ENCODE results near the gene LZTS3.
A peak's percentile ranks its signal among the peaks of the same experiment; 100 is the strongest.
"Not testable (repeated sequence)": the region's sequence is repeated elsewhere in the genome, so short reads cannot be mapped to it uniquely, and the experiment has no call there.

The LZTS3 gene

DNA sequence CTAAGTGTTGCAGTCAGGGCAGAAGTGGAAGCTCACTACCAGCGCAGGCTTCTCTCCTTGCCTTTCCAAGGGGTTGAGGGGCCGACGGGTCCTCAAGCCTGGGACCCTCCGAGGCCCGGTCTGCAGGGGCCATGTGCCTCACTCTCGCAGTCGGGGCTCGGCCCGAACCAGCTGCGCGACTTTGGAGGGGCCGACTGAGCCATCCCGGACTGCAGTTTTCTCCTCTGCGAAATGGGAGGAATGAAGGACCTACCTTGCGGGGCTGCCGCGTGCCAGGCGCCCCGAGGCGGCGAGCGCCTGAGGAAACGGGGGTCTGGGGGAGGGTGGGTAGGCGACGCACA lies 5.6 kb downstream of the LZTS3 start:
- no peak for DNase-seq (ENCODE audit: low spot score)

DNA sequence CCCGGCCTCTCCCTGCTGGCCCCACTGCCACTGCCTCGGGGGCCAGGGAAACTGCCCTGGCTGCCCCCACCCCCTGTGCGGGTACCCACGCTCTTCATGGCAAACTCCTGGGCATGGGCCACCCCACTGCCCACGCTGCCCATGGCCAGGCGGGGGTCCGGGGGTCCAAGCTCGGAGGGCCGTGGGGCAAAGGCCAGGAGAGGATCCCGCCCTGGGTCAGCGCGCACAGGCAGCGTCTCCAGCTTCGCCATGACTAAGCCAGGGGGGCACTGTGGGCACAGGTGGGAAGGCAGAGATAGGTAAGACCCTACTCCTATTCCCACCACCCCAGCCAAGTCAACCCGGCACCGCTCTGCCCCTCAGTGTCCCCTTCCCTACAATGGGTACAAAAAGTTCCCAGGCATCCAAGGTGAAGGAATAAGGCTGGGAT lies 6.4 kb downstream of the LZTS3 start:
- no peak for DNase-seq (ENCODE audit: low spot score)

GRCh38 chr20:3166338-3166912 lies 6.9 kb downstream of the LZTS3 start:
- DNase-seq (ENCODE audit: low spot score), result no peak

DNA sequence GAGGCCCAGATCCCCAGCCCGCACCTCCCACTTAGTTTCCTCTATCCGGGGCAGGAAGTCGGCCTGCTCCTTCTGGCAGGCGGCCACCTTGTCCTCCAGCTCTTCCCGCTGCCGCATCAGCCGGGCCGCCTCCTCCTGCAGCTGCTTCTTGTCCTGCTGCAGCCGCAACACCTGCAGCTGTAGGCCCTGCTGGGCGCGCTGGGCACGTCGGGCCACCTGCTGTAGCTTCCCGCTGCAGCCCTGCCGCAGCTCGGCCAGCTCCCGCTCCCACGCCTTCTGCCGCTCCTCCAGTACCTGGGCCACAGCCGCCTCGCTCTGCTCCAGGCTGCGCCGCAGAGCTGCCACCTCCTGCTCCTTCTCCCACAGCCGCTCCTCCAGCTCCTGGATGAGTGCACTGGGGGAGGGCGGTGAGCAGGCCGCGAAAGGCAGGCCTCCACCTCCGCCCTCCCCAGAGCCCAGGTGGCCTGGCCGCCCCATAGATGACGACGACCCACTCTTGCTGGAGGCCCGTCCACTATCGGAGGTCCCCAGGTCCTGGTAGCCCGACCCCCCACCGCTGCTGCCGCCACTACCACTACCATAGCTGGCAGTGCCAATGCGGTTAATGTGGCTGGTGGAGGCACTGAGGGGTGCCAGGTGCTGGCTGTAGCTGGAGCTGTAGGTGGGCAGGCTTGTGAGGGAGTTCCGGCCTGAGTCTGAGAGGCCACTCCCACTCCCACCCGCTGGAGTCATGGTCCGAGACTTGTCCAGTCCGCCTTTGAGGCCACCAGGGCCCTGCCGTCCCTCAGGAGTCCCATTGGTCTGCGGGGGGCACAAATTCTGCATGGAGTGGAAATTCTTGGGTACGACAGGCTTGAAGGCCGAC lies 7.6 kb downstream of the LZTS3 start:
- DNase-seq (ENCODE audit: low spot score), result no peak

GRCh38 chr20:3164763-3165410 lies 8.5 kb downstream of the LZTS3 start:
- no peak for DNase-seq (ENCODE audit: low spot score)

GRCh38 chr20:3164043-3164762 lies 9.1 kb downstream of the LZTS3 start:
- no peak for DNase-seq (ENCODE audit: low spot score)

DNA sequence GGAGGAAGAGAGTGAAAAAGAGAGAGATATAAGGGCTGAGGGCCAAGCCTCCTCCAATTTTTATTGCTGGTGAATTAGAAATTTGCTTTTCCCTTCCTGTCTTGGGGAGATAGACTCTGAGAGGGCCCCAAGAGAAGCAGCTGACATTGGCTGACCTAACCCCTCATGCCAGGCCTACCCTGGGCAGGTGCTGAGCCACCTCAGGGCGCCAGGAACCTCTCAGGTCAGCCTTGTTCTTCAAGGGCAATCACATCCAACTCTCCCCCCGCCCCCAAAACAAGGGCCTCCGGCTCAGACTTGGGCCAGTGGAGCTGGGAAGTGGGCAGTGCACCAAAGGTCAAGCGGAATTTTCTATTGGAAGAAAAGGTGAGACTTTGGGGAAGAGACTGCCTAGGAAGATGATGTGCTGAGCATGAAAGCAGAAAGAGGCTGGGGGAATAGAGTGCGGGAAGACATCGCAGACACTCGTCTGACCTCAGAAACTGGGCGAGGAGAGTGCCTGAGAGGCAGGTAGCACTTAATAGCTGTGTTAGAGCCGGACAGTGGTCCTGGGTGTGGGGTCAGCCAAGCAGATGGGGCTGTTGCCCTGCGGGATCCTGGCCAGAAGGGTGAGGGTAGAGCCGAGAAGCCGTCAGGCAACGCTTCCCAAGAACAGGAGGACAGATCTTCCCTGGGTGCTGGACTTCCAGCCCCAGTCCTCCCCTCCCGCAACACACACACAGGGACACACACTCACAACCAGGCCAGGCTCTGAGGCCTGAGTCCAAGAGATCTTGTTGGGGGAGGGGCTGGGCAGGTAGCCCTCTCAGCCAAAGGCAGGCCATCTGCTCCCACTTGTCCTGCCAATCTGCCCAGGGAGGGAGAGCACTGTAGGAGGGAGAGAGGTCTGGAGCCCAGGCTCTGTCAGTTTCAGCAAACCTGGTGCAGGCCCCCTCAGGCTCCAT lies 10.0 kb downstream of the LZTS3 start:
- no peak for DNase-seq (ENCODE audit: low spot score)

DNA sequence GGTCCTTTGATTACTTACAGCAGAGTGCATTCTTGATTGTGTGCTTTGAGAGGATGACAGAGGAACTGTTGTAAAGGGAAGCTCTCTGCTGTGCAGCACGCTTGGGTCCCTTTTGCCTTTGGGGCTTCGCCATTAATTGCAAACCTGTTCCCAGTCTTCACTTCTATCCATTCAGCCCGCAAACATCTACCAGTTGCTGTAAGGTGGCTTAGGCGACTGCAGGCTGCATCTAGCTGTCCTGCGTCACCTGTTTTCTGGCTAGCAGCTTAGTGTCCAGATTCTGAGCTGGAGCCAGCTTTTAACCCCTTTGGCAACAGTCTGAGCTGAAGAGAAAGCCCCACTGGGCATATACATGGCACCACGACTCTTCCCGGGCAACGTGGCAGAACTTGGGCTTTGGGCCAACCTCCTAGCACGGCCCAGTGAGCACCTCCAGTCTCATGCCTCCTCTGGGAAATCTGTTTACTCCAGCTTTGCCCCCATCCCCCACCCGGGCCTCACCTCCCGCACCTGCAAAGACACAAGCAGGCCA lies 11.2 kb downstream of the LZTS3 start:
- DNase-seq (ENCODE audit: low spot score), result no peak

DNA sequence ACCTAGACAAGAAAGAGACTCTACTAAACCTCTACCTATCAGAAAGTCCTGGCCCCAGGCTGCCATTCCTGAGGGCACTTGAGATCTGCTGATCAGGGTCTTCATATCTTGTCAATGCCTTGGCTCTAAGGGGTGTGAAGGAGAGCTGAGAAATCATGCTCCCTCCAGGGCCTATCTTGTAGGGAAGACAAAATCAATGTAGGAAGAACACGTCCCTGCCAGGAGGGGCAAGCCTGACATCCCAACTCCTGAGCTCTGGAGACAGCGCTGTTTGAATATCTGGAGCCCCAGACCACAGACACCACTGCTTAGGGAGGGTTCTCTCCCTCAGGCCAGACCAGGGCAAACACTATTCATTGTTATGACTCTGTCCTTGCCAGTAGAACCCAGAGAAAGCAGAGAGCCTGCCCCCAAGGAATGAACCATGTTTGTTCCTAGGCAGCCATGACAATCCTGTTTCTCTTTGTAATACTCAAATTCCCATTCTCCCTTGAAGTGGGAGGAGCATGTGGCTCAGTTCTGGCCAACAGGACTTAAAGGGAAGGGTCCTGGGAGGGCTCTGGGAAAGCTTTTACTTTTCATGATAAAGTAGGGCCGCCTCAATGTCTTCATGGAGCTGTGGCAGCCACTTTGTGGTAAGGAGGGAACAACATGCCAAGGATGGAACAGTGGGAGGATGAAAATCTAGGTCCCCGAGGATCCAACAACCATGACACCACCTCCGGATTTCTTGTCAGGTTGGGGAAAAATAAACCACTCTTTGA lies 11.9 kb downstream of the LZTS3 start:
- no peak for DNase-seq (ENCODE audit: low spot score)

GRCh38 chr20:3160418-3160817 lies 12.9 kb downstream of the LZTS3 start:
- DNase-seq (ENCODE audit: low spot score), result no peak

DNA sequence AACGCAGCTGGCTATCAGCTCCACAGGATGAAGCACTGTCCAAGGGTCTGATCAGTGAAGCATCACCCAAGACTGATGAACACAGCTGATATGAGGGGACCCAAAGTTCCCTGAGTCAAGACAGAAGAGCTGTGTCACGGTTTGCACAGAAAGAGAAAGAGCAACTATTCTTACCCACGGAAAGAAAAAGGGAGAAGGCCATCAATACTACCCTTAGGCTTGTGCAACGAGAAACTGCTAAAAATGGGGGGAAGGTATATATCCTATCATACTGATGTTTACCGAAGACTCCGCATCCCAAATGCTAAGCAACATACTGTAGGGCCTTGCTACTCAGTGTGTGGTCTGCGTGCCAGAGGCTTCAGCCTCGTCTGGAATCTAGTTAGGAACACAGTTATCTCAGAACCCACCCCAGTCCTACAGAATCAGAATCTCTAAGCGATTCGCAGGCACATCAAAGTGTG lies 14.3 kb downstream of the LZTS3 start:
- DNase-seq (ENCODE audit: low spot score), result no peak

GRCh38 chr20:3157817-3158216 lies 15.5 kb downstream of the LZTS3 start:
- DNase-seq (ENCODE audit: low spot score), result no peak

DNA sequence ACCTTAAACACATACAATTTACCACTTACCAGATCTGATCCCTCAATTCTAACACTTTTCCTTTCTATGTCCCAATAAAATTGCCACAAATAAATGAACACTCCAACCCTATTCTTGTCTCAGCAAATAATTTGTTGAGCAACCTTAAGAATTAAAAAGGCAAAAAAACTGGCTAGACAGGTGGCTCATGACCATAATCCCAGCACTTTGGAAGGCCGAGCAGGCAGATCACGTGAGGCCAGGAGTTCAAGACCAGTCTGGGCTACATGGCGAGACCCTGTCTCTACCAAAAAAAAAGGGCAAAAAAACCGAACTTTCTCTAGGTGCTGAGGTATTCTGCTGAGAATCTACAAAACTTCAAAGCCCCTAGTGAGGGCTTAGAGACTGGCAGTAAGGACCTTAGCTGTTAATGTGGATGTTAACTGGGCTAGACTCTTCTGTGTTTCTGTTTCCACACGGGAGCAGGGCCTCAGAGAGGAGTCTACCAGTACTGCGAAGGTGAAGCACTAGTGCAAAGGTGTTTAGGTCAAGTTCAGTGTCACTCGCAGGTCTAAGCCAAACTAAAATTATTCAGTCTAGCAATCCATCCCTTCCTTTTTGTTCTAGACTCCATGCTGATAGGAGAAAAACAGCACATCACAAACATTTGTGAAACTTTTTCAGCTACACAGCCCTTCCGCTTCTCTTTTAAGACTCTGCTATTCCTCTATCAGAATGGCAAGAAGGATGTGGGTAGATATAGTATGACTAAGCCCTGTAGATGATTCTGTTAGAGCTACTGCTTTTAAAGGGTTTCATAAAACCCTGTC lies 16.3 kb downstream of the LZTS3 start:
- DNase-seq (ENCODE audit: low spot score), result peak; percentile 62

GRCh38 chr20:3152057-3152644 lies 21.2 kb downstream of the LZTS3 start:
- DNase-seq (ENCODE audit: low spot score), result not testable (repeated sequence)

- no peak for DNase-seq (ENCODE audit: low spot score)
These were observed 22.4 kb downstream of the LZTS3 start for GRCh38 chr20:3150908-3151307.

DNA sequence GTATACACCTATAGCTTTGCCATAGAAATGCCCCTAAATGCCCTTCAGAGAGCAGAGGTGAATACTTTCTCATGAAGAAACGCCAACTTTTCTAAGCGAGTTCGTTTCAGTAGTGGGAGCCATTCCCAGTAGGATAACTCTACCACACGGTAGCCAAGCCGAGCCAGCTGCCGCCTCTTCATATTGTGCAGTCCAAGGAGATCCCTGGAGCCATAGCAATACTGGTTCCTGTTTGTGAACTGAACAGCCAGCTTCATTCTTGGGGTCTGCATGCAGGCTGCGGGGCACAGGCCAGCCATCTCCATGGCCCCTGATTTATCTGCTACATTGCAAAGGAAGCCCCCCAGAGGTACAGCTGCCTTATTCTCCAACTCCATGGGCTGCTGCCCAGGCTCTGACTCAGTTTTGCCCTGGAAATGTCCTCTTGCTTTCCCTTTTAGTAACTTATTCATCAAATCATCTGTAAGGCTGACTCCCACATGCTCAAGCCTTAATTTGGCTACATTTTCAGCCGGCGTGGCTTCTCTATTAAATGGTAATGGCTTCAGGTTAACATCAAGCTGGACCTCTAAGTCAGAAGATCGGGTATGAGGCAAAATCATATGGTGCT lies 26.5 kb downstream of the LZTS3 start:
- DNase-seq (ENCODE audit: low spot score), result no peak

- DNase-seq (ENCODE audit: low spot score), result no peak
These were observed 31.6 kb downstream of the LZTS3 start for GRCh38 chr20:3141757-3142156.

- DNase-seq (ENCODE audit: low spot score), result no peak
These were observed 35.9 kb downstream of the LZTS3 start for GRCh38 chr20:3137492-3137891.

All from CD4-positive, alpha-beta T cell treated with Interleukin-15 for 4 hours (primary cell).